Ascending aorta (tissue), 2 donors: Measurements from ENCODE around the gene PHLPP1. TPM values are rescaled to one million over a fixed set of nuclear protein-coding genes. Genes with fewer than 3 reads are reported as not detected.

Experiments used
- DNase-seq, 2 donors: peaks; one replicate each; pipeline ENCODE4 v3.0.0-alpha.2; 2019; ENCODE audit warnings: low spot score in 2 of 2
- H3K27ac ChIP-seq, 2 donors: fragments of 200-600 bp; sonication (generic); one replicate each; pipeline ENCODE4 v1.5.1; 2016 to 2017; ENCODE audit warnings: mild to moderate bottlenecking in 1 of 2
- H3K27me3 ChIP-seq: fragments of 200-600 bp; sonication (generic); one replicate; pipeline ENCODE4 v1.5.1; 2017
- H3K36me3 ChIP-seq, 2 donors: fragments of 200-600 bp; sonication (generic); one replicate each; pipeline ENCODE4 v1.5.1; 2016
- H3K4me1 ChIP-seq, 2 donors: fragments of 200-600 bp; sonication (generic); one replicate each; pipeline ENCODE4 v1.5.1; 2016 to 2017; ENCODE audit warnings: mild to moderate bottlenecking in 1 of 2
- H3K4me3 ChIP-seq, 2 donors: fragments of 200-600 bp; sonication (generic); one replicate each; pipeline ENCODE4 v1.5.1; 2016 to 2017; ENCODE audit warnings: mild to moderate bottlenecking in 1 of 2
- H3K9me3 ChIP-seq, 2 donors: fragments of 200-600 bp; sonication (generic); one replicate each; pipeline ENCODE4 v1.5.1; 2016
- intact Hi-C: fragments of 100-400 bp; cut with DNase I; formaldehyde crosslinking; loops from one replicate; pipeline ENCODE4 v1.15.1; 2023
- total RNA-seq: library from RNA; depleted of rRNA; stranded (reverse); fragments of >200 nt; gene quantifications from one replicate; pipeline ENCODE4 v1.1.0, GENCODE V29; 2016
- TF ChIP-seq, protein P1 (sequence below), 3 experiments: fragments of 200-600 bp in 2 of 3; fragments of 450-650 bp in 1 of 3; sonication (generic) in 2 of 3; IDR thresholded peaks; one replicate each; pipeline ENCODE4 v1.5.1; 2016 to 2019; ENCODE audit warnings: antibody characterized with exemption in 3 of 3, mild to moderate bottlenecking in 1 of 3, moderate library complexity in 1 of 3

The PHLPP1 gene
- total RNA-seq, 1 donor from 2014 or later, result 9.8 TPM

GRCh38 chr18:62767836-62768557, 52.7 kb downstream of the PHLPP1 start:
- no peak overlapping the region for H3K27ac ChIP-seq
- H3K9me3 ChIP-seq, result no peaks in the 10 kb centered on the region
- no peak overlapping the region for H3K4me3 ChIP-seq
- H3K36me3 ChIP-seq, result no peaks in the 10 kb centered on the region
- H3K4me1 ChIP-seq, result peaks cover 0 to 4% of the 10 kb centered on the region in 2 donors
- H3K27me3 ChIP-seq, result no peaks in the 10 kb centered on the region
- TF ChIP-seq, protein P1, sequence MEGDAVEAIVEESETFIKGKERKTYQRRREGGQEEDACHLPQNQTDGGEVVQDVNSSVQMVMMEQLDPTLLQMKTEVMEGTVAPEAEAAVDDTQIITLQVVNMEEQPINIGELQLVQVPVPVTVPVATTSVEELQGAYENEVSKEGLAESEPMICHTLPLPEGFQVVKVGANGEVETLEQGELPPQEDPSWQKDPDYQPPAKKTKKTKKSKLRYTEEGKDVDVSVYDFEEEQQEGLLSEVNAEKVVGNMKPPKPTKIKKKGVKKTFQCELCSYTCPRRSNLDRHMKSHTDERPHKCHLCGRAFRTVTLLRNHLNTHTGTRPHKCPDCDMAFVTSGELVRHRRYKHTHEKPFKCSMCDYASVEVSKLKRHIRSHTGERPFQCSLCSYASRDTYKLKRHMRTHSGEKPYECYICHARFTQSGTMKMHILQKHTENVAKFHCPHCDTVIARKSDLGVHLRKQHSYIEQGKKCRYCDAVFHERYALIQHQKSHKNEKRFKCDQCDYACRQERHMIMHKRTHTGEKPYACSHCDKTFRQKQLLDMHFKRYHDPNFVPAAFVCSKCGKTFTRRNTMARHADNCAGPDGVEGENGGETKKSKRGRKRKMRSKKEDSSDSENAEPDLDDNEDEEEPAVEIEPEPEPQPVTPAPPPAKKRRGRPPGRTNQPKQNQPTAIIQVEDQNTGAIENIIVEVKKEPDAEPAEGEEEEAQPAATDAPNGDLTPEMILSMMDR (IDR thresholded peaks at IDR 0.05), result no peak
- DNase-seq, result no peak
- intact Hi-C loops, result no loop called here

GRCh38 chr18:62768558-62768943, 53.2 kb downstream of the PHLPP1 start:
- Histone ChIP-seq H3K4me1 (peaks cover 0 to 4% of the 10 kb centered on the region in 2 donors), H3K27me3 (no peaks in the 10 kb centered on the region), H3K4me3 (no peak overlapping the region), H3K36me3 (no peaks in the 10 kb centered on the region), H3K27ac (no peak overlapping the region), H3K9me3 (no peaks in the 10 kb centered on the region)
- DNase-seq, result no peak
- TF ChIP-seq, protein P1 (IDR thresholded peaks at IDR 0.05), result no peak
- intact Hi-C loops, result no loop called here

- Histone ChIP-seq H3K4me3 (no peak overlapping the region), H3K27me3 (no peaks in the 10 kb centered on the region), H3K4me1 (peaks cover 0 to 4% of the 10 kb centered on the region in 2 donors), H3K36me3 (no peaks in the 10 kb centered on the region), H3K27ac (no peak overlapping the region), H3K9me3 (no peaks in the 10 kb centered on the region)
- TF ChIP-seq, protein P1 (IDR thresholded peaks at IDR 0.05), result no peak
- no peak for DNase-seq
- intact Hi-C loops, result no loop called here
Measured at GRCh38 chr18:62769216-62769615, 53.9 kb downstream of the PHLPP1 start.

GRCh38 chr18:62771494-62772270, 56.3 kb downstream of the PHLPP1 start:
- Histone ChIP-seq H3K4me3 (no peak overlapping the region), H3K9me3 (no peaks in the 10 kb centered on the region), H3K36me3 (no peaks in the 10 kb centered on the region), H3K4me1 (peaks cover 0 to 4% of the 10 kb centered on the region in 2 donors), H3K27me3 (no peaks in the 10 kb centered on the region), H3K27ac (no peak overlapping the region)
- TF ChIP-seq, protein P1 (IDR thresholded peaks at IDR 0.05), result no peak
- intact Hi-C loops, result no loop called here
- no peak for DNase-seq

DNA sequence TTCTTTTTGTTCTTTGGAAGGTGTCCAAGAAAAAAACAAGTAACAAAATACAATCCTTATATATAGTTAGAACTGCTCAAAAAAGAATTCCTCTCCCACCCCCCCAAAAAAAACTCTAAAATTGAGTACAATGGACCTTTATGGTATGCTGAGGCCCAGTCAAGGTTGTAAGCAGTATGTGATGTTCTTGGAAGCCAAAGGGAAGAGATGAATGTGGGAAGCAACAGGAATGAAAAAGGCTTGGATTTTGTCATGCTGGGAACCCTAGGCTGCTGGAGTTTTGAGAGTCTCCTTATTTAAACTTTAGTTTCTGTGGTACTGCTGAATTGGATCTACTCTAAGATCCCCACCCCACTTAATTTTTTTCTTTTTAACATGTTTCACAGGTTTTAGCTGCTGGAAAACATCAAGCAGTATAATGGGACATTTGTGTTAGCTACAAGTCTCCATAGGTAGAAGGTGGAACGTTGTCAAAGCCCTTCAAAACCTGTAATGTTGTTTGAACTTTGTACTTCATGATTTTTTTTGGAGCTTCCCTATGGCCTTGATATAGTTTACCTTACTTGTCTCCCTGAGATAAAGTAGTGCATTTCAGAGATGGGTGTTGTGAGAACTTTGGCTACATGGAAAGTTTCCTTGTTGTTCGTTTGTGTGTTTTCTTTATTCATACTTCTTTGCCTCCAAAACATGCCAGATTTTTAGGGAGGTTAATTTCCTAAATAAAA, 57.7 kb downstream of the PHLPP1 start:
- intact Hi-C loops, result no loop called here
- Histone ChIP-seq H3K4me1 (no peaks in the 10 kb centered on the region), H3K9me3 (no peaks in the 10 kb centered on the region), H3K4me3 (no peak overlapping the region), H3K27me3 (no peaks in the 10 kb centered on the region), H3K36me3 (no peaks in the 10 kb centered on the region), H3K27ac (no peak overlapping the region)
- TF ChIP-seq, protein P1 (IDR thresholded peaks at IDR 0.05), result no peak
- DNase-seq, result no peak
